ENCODE data around the gene FFAR3.

The FFAR3 gene

DNA sequence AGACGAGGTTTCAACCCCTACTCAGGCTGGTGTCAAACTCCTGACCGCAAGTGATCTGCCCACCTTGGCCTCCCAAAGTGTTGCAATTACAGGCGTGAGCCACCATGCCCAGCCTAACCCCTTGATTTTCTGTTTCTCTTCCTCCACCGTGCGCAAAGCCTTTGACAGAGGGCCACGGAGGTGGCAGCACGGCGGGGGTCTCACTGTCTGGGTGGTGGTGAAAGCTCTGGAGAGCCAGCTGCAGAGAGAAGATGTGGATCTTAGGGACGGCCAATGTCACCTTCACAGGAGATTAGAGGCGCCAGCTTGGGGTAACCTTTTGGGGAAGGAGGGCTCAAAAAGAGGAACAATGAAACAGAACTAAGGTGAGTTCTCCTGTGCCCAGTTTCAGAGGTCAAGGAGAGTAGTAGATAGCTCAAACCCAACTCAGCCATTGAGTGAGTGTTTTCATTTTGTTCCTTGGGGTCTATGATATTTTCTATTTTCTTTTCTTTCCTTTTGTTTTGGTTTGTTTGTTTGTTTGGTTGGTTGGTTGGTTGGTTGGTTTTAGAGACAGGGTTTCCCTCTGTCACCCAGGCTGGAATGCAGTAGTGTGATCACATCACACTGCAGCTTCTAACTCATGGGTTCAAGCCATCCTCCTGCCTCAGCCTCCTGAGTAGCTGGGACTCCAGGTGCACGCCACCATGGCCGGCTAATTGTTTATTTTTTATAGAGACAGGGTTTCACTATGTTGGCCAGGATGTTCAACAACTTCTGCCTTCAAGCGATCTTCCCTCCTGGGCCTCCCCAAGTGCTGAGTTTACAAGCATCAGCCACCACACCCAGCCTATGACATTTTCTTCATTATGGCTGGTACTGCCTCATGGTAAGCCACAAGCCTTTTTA lies 50.3 kb downstream of the FFAR3 start:
- no peak overlapping the region for H3K9ac ChIP-seq (ENCODE audit: low read depth, low read length)
- no peak for DNase-seq
- H4K20me1 ChIP-seq (ENCODE audit: insufficient read depth, low read length): no peaks in the 10 kb centered on the region
- TF ChIP-seq, protein P1, sequence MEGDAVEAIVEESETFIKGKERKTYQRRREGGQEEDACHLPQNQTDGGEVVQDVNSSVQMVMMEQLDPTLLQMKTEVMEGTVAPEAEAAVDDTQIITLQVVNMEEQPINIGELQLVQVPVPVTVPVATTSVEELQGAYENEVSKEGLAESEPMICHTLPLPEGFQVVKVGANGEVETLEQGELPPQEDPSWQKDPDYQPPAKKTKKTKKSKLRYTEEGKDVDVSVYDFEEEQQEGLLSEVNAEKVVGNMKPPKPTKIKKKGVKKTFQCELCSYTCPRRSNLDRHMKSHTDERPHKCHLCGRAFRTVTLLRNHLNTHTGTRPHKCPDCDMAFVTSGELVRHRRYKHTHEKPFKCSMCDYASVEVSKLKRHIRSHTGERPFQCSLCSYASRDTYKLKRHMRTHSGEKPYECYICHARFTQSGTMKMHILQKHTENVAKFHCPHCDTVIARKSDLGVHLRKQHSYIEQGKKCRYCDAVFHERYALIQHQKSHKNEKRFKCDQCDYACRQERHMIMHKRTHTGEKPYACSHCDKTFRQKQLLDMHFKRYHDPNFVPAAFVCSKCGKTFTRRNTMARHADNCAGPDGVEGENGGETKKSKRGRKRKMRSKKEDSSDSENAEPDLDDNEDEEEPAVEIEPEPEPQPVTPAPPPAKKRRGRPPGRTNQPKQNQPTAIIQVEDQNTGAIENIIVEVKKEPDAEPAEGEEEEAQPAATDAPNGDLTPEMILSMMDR (IDR thresholded peaks at IDR 0.05; ENCODE audit: borderline replicate concordance, extremely low read depth, low read length, poor library complexity, severe bottlenecking): no peak
- no peak for TF ChIP-seq EZH2 (IDR thresholded peaks at IDR 0.05; ENCODE audit: borderline replicate concordance, low read depth, low read length, severe bottlenecking)
- no peak overlapping the region for H3K27ac ChIP-seq (ENCODE audit: low read length)
- no peaks in the 10 kb centered on the region for H3K79me2 ChIP-seq (ENCODE audit: insufficient read depth, low read length)
- ATAC-seq (ENCODE audit: insufficient read depth, low read depth): no peak
- H2AFZ ChIP-seq (ENCODE audit: low read depth, low read length): no peak overlapping the region
- no peak overlapping the region for H3K4me3 ChIP-seq (ENCODE audit: low read depth in 1 of 2, low read length in 2 of 2)
- H3K4me1 ChIP-seq (ENCODE audit: insufficient read depth, low read length): no peaks in the 10 kb centered on the region
- no peak overlapping the region for H3K4me2 ChIP-seq (ENCODE audit: insufficient read depth, low read length)
- no peaks in the 10 kb centered on the region for H3K27me3 ChIP-seq (ENCODE audit: insufficient read depth, low read length, poor library complexity)
- no peaks in the 10 kb centered on the region for H3K9me3 ChIP-seq (ENCODE audit: insufficient read depth, low read length, severe bottlenecking)
- H3K36me3 ChIP-seq (ENCODE audit: insufficient read depth, low read length): no peaks in the 10 kb centered on the region

DNA sequence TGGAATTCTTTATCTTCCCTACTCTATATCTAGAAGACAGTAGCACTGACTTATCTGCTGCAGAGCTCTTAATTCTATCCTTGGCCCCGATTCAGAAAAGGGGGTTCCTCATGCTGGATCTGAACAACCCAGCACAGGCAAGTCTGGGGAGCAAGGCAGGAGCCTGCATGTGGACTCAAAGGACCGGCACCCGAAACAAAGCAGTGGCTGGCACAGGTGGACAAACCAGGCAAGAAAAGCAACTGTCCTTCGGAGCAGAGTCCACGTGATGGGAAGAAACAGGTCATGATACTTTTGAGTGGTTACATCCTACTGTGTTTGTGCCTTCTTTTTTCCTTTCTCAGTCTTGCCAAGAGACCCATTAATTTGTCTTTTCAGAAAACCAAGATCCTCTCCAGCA lies 50.9 kb downstream of the FFAR3 start:
- H3K27me3 ChIP-seq (ENCODE audit: insufficient read depth, low read length, poor library complexity): no peaks in the 10 kb centered on the region
- H3K79me2 ChIP-seq (ENCODE audit: insufficient read depth, low read length): no peaks in the 10 kb centered on the region
- H3K9ac ChIP-seq (ENCODE audit: low read depth, low read length): no peak overlapping the region
- H3K27ac ChIP-seq (ENCODE audit: low read length): no peak overlapping the region
- no peaks in the 10 kb centered on the region for H4K20me1 ChIP-seq (ENCODE audit: insufficient read depth, low read length)
- TF ChIP-seq, protein P1 (IDR thresholded peaks at IDR 0.05; ENCODE audit: borderline replicate concordance, extremely low read depth, low read length, poor library complexity, severe bottlenecking): no peak
- no peak for TF ChIP-seq EZH2 (IDR thresholded peaks at IDR 0.05; ENCODE audit: borderline replicate concordance, low read depth, low read length, severe bottlenecking)
- no peaks in the 10 kb centered on the region for H3K9me3 ChIP-seq (ENCODE audit: insufficient read depth, low read length, severe bottlenecking)
- DNase-seq (no peak), ATAC-seq (ENCODE audit: insufficient read depth, low read depth) (no peak)
- no peaks in the 10 kb centered on the region for H3K36me3 ChIP-seq (ENCODE audit: insufficient read depth, low read length)
- H3K4me3 ChIP-seq (ENCODE audit: low read depth in 1 of 2, low read length in 2 of 2): no peak overlapping the region
- H2AFZ ChIP-seq (ENCODE audit: low read depth, low read length): no peak overlapping the region
- H3K4me1 ChIP-seq (ENCODE audit: insufficient read depth, low read length): no peaks in the 10 kb centered on the region
- H3K4me2 ChIP-seq (ENCODE audit: insufficient read depth, low read length): no peak overlapping the region

Measured in DND-41 (cell line).